PC-9 (cell line): ENCODE results near the gene CKMT2. TPM values are rescaled to one million over a fixed set of nuclear protein-coding genes. Genes with fewer than 3 reads are reported as not detected.
"Not testable (repeated sequence)": the region's sequence is repeated elsewhere in the genome, so short reads cannot be mapped to it uniquely, and the experiment has no call there.

ENCODE experiments used
- BruUV-seq: library from RNA; stranded (reverse); fragments of 400-500 nt; replicated peaks from 2 replicates; lab custom pipeline; 2021; lab: Mats Ljungman, UMichigan
- CTCF ChIA-PET: fragments of 300-600 bp; sonication (Branson Sonifier 250); formaldehyde crosslinking; loops from one replicate; lab custom pipeline; 2022; ENCODE audit warnings: antibody characterized with exemption; lab: Charles Lee
- POLR2A ChIA-PET: fragments of 300-600 bp; sonication (Branson Sonifier 250); formaldehyde crosslinking; loops from one replicate; lab custom pipeline; 2022; ENCODE audit warnings: antibody characterized with exemption; ENCODE audit not compliant: unreplicated experiment; lab: Charles Lee
- DNase-seq, 2 experiments: peaks; one replicate each; pipeline versions ENCODE4 v3.0.0 to v3.0.0-alpha.2; 2015 to 2022; ENCODE audit warnings: mixed read lengths in 1 of 2
- H2AFZ ChIP-seq: fragments of 200-600 bp; sonication (generic); 2 replicates; pipeline ENCODE4 v1.8.1; 2017; ENCODE audit warnings: antibody characterized with exemption
- H3F3A ChIP-seq: fragments of 200-600 bp; sonication (generic); 2 replicates; pipeline ENCODE4 v1.8.1; 2017; ENCODE audit warnings: antibody characterized with exemption, mild to moderate bottlenecking, low read depth; ENCODE audit not compliant: insufficient read depth
- H3K27ac ChIP-seq: fragments of 200-600 bp; sonication (generic); 2 replicates; pipeline ENCODE4 v1.6.1; 2016; ENCODE audit warnings: mixed run types
- H3K27me3 ChIP-seq: fragments of 200-600 bp; sonication (generic); 2 replicates; pipeline ENCODE4 v1.6.1; 2016; ENCODE audit warnings: low read depth, mixed run types; ENCODE audit not compliant: insufficient read depth
- H3K36me3 ChIP-seq: fragments of 200-600 bp; sonication (generic); 2 replicates; pipeline ENCODE4 v1.6.1; 2016; ENCODE audit warnings: low read depth, mixed run types
- H3K4me1 ChIP-seq: fragments of 200-600 bp; sonication (generic); replicated peaks from 2 replicates; pipeline ENCODE4 v1.6.1; 2016; ENCODE audit warnings: mixed run types; ENCODE audit not compliant: insufficient read depth
- H3K4me2 ChIP-seq: fragments of 200-600 bp; sonication (generic); 2 replicates; pipeline ENCODE4 v1.6.1; 2017; ENCODE audit warnings: mixed run types
- H3K4me3 ChIP-seq: fragments of 200-600 bp; sonication (generic); 2 replicates; pipeline ENCODE4 v1.6.1; 2016; ENCODE audit warnings: mixed run types
- H3K79me2 ChIP-seq: fragments of 200-600 bp; sonication (generic); 2 replicates; pipeline ENCODE4 v1.6.1; 2017; ENCODE audit warnings: low read depth, mixed run types
- H3K9me2 ChIP-seq: fragments of 200-600 bp; sonication (generic); 2 replicates; pipeline ENCODE4 v1.8.1; 2017; ENCODE audit warnings: mild to moderate bottlenecking; ENCODE audit not compliant: insufficient read depth
- H3K9me3 ChIP-seq: fragments of 200-600 bp; sonication (generic); 2 replicates; pipeline ENCODE4 v1.8.1; 2016; ENCODE audit warnings: low read depth; ENCODE audit not compliant: insufficient read depth
- H4K20me1 ChIP-seq: fragments of 200-600 bp; sonication (generic); 2 replicates; pipeline ENCODE4 v1.8.1; 2017; ENCODE audit not compliant: insufficient read depth
- EZH2 ChIP-seq: fragments of 200-600 bp; sonication (generic); IDR thresholded peaks from 2 replicates; pipeline ENCODE4 v1.8.0; 2017; ENCODE audit warnings: antibody characterized with exemption, low read depth
- intact Hi-C: fragments of 100-400 bp; cut with micrococcal nuclease; formaldehyde crosslinking; loops from one replicate; pipeline ENCODE4 v1.10.0; 2022; ENCODE audit not compliant: unreplicated experiment
- total RNA-seq: library from RNA; stranded (reverse); gene quantifications from 2 replicates; pipeline ENCODE4 v1.2.3, GENCODE V29; 2021
- TF ChIP-seq, protein P1 (sequence below): fragments of 200-600 bp; sonication (generic); conservative IDR thresholded peaks from 2 replicates; pipeline ENCODE4 v1.6.1; 2017; ENCODE audit warnings: mixed run types, antibody characterized with exemption, mild to moderate bottlenecking, moderate library complexity

Gene CKMT2
- total RNA-seq, 1 experiment from 2014 or later, result not detected

- intact Hi-C loops, result no loop called here
- H2AFZ ChIP-seq, result no peak overlapping the region
- peaks cover 19% of the 10 kb centered on the region for H3K4me1 ChIP-seq
- POLR2A ChIA-PET, result no interaction called here
- no peak overlapping the region for H3K27ac ChIP-seq
- no peaks in the 10 kb centered on the region for H4K20me1 ChIP-seq
- H3K27me3 ChIP-seq, result no peaks in the 10 kb centered on the region
- no peak overlapping the region for H3K4me2 ChIP-seq
- H3K36me3 ChIP-seq, result no peaks in the 10 kb centered on the region
- no peaks in the 10 kb centered on the region; the same call in 1 of the 2 replicates for H3K9me3 ChIP-seq
- no peaks in the 10 kb centered on the region for H3K9me2 ChIP-seq
- H3F3A ChIP-seq, result 0 out of 2 replicates have a peak, but pooled peaks cover 3% of the 10 kb centered on the region
- H3K4me3 ChIP-seq, result no peak overlapping the region
- BruUV-seq, result no TSS peak
- no peak for DNase-seq
- TF ChIP-seq, protein P1, sequence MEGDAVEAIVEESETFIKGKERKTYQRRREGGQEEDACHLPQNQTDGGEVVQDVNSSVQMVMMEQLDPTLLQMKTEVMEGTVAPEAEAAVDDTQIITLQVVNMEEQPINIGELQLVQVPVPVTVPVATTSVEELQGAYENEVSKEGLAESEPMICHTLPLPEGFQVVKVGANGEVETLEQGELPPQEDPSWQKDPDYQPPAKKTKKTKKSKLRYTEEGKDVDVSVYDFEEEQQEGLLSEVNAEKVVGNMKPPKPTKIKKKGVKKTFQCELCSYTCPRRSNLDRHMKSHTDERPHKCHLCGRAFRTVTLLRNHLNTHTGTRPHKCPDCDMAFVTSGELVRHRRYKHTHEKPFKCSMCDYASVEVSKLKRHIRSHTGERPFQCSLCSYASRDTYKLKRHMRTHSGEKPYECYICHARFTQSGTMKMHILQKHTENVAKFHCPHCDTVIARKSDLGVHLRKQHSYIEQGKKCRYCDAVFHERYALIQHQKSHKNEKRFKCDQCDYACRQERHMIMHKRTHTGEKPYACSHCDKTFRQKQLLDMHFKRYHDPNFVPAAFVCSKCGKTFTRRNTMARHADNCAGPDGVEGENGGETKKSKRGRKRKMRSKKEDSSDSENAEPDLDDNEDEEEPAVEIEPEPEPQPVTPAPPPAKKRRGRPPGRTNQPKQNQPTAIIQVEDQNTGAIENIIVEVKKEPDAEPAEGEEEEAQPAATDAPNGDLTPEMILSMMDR, result no peak
- no peak for TF ChIP-seq EZH2
- H3K79me2 ChIP-seq, result peaks cover 14% of the 10 kb centered on the region; the same call in 1 of the 2 replicates
- CTCF ChIA-PET, result no interaction called here
These were observed 32.0 kb downstream of the CKMT2 start for GRCh38 chr5:81265101-81265500.

DNA sequence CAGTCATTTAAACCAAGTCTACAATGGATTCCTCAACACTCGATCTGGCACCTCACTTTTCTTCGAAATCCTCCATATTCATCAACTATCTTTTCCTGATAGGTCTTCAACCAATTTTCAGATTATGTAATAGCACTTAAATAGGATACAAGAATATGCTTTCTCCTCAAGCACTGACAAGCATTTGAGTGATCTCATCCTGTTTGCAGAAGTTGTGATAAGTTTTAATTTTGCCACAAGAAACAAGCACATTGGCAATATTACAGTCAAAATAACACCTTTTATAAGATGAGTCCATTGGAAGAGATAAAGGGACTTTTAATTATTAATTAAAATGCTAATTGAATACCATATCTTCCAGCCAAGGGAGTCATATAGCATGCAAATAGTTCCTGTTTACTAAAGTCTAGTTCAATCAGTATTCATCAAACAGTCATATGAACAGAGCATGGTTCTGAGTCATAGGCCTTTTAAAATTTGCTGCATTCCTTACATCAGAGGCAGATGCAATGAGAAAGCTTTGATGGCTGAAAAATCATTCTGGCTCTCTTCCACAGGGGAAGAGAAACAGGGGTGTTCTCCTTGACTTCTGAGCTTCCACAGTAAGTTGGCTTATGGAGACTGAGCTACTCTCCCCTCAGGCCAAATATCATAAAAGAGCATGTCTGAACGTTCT is 35.5 kb downstream of the CKMT2 start:
- Histone ChIP-seq H3K36me3 (no peaks in the 10 kb centered on the region), H3K4me1 (peaks cover 21% of the 10 kb centered on the region), H3K9me2 (no peaks in the 10 kb centered on the region), H2AFZ (no peak overlapping the region), H3K27me3 (no peaks in the 10 kb centered on the region), H3K4me3 (no peak overlapping the region), H3K27ac (peak overlapping the region; percentile 55), H3K4me2 (peak overlapping the region; percentile 25; the same call in 1 of the 2 replicates), H3K79me2 (peaks cover 14% of the 10 kb centered on the region; the same call in 1 of the 2 replicates), H3K9me3 (no peaks in the 10 kb centered on the region), H3F3A (0 out of 2 replicates have a peak, but pooled peaks cover 3% of the 10 kb centered on the region), H4K20me1 (no peaks in the 10 kb centered on the region)
- intact Hi-C loops, result no loop called here
- BruUV-seq, result no TSS peak
- peak in 1 of 2 experiments; percentile 54 for DNase-seq
- ChIA-PET POLR2A (no interaction called here), CTCF (no interaction called here)
- TF ChIP-seq, protein P1, result no peak
- no peak for TF ChIP-seq EZH2

DNA sequence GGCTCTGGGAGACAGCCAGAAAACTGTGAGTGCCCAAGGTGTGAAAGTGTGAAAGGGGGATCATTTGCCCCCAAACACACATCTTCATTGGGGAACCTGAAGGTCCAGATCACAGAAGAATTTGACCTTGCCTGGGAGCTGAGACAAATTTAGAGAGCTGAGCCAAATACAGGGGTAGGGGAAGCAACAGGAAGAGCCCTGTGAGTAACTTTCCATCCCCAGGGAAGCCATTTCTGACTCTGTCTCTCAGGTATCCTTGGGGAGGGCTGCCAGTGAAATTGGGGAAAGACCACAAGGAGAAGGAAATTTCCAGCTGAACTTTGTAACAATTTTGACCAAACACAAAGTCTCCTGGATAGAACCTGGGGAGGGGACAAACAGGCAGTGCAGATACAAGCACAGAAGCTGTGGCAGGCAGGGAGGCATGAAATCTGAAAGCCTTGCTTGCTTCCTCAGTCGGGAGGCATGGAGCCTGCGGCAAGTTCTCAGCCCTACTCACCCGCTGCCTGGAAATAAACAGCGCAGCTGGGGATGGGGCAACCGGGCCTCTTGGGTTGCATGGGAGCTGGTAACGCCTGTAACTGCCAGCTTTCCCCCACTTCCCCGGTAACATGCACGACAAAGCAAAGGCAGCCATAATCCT is 36.8 kb downstream of the CKMT2 start:
- POLR2A ChIA-PET, result no interaction called here
- Histone ChIP-seq H3K9me2 (no peaks in the 10 kb centered on the region), H4K20me1 (no peaks in the 10 kb centered on the region), H3K79me2 (peaks cover 19% of the 10 kb centered on the region; the same call in 1 of the 2 replicates), H3F3A (0 out of 2 replicates have a peak, but pooled peaks cover 3% of the 10 kb centered on the region), H3K9me3 (peaks cover under 1% of the 10 kb centered on the region; the same call in 1 of the 2 replicates), H3K4me2 (no peak overlapping the region), H3K4me3 (no peak overlapping the region), H3K27me3 (no peaks in the 10 kb centered on the region), H3K4me1 (peaks cover 21% of the 10 kb centered on the region), H2AFZ (no peak overlapping the region), H3K27ac (peak overlapping the region; percentile 20; the same call in 1 of the 2 replicates), H3K36me3 (no peaks in the 10 kb centered on the region)
- BruUV-seq, result no TSS peak
- CTCF ChIA-PET, result no interaction called here
- TF ChIP-seq, protein P1, result no peak
- TF ChIP-seq EZH2, result no peak
- no peak for DNase-seq
- intact Hi-C loops, result no loop called here

- H3K4me2 ChIP-seq, H3F3A ChIP-seq, intact Hi-C loops, H4K20me1 ChIP-seq, DNase-seq, H3K36me3 ChIP-seq, H3K4me3 ChIP-seq, CTCF ChIA-PET, H3K9me2 ChIP-seq, H3K9me3 ChIP-seq, H3K27ac ChIP-seq, H2AFZ ChIP-seq, H3K27me3 ChIP-seq, BruUV-seq: not testable (repeated sequence)
- POLR2A ChIA-PET, result interaction anchor here (0.7 kb wide), 1 partner anchor 27 kb away, joined by 3 read pairs; no protein-coding TSS in a partner anchor
- H3K4me1 ChIP-seq, result peaks cover 21% of the 10 kb centered on the region
- peaks cover 19% of the 10 kb centered on the region; the same call in 1 of the 2 replicates for H3K79me2 ChIP-seq
These were observed 37.4 kb downstream of the CKMT2 start for GRCh38 chr5:81270394-81271027.
